Fibroblast of skin of left quadriceps (primary cell): ENCODE measurements around the gene AQP12A.
"Not testable (repeated sequence)": the region's sequence is repeated elsewhere in the genome, so short reads cannot be mapped to it uniquely, and the experiment has no call there.

Source experiments
- DNase-seq, 2 experiments: peaks; one replicate each; pipeline ENCODE4 v3.0.0-alpha.2; 2013; ENCODE audit warnings: low read depth in 2 of 2

Gene AQP12A

DNA sequence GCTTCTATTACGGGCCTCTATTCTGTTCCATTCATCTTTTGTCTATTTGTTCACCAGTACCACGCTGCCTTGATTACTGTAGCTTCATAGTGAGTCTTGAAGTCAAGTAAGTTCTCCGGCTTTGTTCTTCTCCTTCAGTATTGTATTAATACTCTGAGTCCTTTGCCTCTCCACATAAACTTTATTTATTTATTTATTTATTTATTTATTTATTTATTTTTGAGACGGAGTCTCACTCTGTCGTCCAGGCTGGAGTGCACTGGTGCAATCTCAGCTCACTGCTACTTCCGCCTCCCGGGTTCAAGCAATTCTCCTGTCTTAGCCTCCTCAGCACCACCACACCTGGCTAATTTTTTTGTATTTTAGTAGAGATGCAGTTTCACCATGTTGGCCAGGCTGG, 31.8 kb upstream of the AQP12A start:
- DNase-seq = not testable (repeated sequence)

DNA sequence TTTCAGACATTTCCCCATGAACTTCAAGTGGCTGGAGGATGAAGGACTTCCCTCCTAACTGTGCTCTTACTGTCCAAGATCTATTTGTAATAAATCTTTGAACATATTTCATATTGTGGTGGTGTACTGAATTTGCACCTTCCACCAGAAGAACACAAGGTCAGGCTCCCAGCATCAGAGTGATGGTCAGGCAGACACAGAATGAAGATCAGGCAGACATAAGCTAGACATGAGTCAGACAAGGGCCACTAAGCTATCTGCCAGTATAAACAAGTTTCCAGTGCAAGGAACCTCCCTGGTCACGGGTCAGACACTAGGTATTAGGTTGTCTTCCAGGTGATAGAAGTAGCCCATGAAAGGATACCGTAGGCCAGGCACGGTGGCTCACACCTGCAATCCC, 29.0 kb upstream of the AQP12A start:
- no peak for DNase-seq

GRCh38 chr2:240663546-240664190, 28.0 kb upstream of the AQP12A start:
- no peak for DNase-seq

DNA sequence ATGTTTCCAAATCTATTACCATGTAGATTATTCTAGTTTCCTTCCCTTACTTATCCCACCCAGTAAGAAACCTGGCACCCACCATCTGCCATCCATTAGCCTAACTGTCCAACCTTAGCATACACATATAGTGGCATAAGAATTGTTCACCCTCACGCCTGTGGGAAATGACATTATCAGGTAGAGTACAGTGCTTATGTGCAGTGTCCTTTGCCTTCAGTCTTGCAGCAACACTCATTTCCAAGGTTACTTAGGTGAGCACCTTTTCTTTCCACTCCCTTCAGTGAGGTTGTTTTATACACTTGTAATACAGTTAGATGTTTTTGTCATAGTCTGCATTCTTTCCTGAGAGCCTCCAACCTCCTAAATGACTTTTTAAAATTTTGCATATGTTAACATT, 27.0 kb upstream of the AQP12A start:
- DNase-seq = no peak

GRCh38 chr2:240670402-240670801, 21.3 kb upstream of the AQP12A start:
- no peak for DNase-seq

DNA sequence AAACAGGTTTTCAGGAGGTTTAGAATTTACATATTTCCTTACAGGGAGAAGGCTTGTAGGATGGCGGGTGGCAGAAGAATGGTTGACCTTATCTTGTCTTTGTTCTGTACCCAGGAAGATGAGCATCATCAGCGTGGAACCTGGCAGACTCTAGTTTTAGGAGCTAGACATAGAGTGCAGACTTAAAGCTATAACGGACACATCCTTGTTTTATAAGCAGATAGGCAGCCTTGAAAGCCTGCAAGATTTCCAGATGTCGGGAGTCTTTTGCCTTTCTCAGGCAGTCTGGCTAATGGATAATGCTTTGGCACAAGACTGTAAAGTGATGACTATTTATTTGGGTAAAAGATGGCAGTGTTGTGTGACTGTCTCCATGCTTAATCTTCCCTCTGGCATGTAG, 20.7 kb upstream of the AQP12A start:
- DNase-seq = no peak

DNA sequence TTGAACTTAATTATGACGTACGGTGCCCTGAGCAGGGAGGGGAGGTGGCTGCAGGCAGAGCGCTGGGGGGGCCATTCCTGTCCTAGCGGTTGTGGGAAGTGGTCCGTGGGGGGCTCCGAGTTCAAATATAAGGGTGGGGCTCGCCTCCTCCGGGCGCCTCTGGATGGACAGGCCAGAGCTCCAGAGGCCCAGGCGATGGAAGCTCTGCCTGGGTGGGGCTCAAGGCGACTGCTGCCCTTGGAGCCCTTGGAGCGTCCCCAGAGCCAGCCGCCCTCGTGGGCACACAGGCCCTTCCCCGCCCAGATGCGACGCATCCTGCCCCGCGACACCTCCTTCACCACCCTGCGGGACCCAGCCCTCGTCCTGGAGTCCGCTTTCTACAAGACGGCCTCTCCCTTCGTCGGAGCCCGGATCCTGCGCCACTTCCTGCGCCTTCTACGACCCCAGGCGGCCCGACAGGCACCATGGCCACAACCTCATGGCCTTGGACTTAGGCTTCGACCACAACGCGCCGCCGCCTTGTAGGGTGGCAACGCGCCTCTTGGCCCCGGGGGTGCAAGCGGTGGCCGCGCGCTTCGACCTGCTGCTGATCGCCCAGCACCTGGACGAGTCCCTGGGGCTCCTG, 19.5 kb upstream of the AQP12A start:
- DNase-seq = no peak

DNA sequence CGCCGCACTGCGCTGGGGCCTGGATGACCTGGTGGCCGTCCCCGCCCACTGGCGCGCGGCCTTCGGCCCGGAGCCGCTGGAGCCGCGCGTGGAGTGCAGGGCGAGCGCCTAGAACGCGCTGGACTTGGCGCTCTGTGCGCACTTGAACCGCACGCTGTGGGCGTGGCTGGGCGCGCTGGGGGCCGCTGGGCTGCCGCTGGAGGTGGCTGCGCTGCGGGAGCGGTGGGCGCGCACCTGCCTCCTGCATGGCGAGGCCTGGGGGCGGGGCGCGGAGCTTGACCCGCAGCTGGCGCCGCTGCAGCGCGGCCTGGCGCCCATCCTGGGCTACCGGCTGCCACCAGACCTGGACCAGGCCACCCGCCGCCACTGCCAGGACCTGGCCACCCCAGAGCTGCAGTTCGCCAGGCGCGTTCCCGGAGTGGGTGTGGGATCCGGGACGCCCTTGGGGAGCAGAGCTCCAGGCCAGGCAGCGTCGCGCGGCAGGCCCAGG, 18.9 kb upstream of the AQP12A start:
- no peak for DNase-seq

DNA sequence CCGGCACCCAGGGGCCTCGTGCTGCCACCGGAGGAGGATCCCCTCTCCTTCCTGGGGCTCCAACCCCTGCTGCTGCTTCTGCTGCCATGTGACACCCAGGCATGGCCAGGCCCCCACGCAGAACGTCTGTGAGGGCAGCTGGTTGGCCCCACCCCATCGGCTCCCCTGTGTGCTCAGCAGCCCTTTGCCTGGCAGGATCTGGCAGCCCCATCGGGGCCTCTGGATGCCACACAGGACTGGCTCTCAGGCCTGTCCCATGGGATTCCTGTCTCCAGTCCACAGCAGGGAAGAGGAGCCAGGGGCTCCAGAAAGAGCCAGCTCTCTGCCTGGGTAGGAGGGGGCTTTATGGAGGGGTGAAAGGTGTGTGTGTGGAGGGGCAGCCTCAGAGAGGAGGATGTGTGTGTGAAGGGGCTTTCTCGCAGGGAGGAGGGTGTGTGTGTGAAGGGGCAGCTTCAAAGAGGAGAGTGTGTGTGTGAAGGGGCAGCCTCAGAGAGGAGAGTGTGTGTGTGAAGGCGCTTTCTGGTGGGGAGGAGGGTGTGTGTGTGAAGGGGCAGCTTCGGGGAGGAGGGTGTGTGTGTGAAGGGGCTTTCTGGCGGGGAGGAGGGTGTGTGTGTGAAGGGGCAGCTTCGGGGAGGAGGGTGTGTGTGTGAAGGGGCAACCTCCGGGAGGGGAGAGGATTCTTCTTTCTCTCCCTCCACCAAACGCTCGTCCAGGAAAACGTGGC, 17.0 kb upstream of the AQP12A start:
- not testable (repeated sequence) for DNase-seq

DNA sequence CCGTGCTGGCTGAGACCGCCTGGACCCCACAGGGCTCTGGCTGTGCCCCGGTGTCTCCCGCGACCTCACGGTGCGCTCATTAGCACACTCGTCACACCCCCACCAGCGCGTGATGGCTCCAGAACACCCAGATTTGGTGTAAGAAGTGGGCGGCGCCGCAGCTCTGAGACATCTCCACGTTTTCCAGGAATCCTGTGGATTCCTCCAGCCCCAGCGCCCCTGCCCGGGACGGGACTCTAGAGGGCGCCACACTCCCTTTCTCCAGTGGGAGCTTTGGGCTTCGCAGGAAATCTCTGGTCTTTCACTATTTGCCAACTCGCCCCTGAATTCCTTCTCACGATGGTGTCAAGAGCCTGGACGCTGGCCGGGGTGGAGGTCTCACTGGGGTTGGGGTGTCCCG, 16.3 kb upstream of the AQP12A start:
- not testable (repeated sequence) for DNase-seq

- DNase-seq = not testable (repeated sequence)
These were observed 13.6 kb upstream of the AQP12A start for GRCh38 chr2:240678043-240678442.

GRCh38 chr2:240678909-240679308, 12.8 kb upstream of the AQP12A start:
- not testable (repeated sequence) for DNase-seq

DNA sequence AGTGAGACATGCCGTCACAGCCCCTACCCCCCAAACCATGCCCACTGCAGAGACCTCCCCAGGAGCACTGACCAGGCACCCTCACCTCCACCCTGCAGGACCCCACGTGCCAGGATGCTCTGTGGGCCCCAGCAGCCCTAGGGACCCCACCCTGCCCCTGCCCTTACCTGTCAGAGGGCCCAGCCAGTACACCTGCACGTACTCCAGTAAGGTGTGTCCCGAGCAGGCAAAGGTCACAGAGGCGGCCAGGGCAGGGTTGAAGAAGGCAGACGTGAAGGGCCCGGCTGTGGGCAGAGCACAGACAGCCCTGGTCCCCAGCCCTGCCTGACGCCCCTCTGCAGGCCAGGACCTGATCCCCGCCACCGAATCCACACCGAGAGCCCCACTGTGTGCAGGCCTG, 11.5 kb upstream of the AQP12A start:
- DNase-seq = not testable (repeated sequence)

- not testable (repeated sequence) for DNase-seq
These were observed 9.0 kb upstream of the AQP12A start, which contains the start of gene AQP12B for GRCh38 chr2:240682431-240683224. Gene AQP12B (minus strand): TSS chr2:240682885. CDS start chr2:240682837, 48 bp downstream.

DNA sequence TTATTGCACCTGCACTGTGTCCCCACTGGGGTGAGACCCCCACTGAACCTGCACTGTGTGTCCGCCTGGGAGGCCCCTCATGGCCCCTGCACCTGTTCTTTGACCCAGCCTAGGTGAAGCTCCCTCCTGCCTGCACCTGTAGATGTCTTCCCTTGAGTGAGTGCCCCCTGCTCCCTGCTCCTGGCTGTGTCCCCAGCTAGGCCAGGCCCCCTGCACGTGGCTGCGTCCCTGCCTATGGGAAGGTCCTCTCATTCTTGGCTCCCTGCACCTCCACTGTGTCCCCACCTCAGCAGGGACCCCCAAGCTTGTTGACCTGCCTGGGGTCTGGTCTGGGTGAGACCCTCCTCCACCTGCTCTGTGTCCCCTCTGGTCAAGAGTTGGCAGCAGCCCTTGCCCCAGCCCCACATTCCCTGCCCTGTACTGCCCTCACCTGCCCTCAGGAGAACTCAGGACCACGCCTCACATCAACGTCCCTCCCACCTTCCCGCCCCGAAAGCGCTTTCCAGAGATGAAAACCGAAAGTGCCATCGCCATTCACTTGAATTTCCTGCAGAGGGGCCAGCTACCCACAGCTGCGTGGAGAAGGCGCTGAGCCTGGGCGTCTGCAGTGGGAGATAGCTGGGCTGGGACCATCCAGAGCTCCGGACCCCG, 8.2 kb upstream of the AQP12A start:
- not testable (repeated sequence) for DNase-seq

DNA sequence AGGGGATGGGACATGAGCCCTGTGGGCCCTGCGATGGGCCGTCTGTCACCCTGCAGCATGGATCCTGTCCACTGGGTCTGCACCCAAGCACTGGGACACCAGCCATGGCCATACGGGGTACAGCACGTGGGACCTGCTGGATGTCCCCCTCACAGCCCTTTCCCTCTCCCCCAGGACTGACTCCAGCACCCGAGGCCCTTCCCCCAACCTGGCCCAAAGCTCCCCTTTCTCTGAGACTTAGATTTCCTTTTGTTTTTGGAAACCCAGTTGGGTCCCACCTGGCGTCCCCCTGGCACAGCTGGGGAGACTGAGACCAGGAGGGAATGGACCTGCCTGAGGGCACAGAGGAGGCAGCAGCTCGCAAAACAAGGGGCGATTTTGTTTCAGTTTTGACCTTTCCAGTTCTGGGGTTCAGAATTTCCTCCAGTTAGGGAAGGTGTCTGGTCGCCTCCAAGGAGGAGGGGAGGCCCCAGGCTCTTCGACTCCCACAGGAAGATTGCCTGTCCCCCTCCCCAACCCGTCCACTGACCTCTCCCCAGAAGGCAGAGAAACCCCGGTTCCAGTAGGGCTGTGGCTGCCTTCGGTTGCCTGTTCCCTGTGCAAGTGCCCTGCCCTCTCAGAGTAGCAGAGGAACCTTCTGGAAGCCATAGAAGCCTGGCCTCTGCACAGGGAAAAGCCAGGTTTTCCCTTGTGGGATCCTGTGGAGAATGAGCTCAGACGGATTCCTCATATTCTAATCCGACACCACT, 7.5 kb upstream of the AQP12A start:
- not testable (repeated sequence) for DNase-seq

DNA sequence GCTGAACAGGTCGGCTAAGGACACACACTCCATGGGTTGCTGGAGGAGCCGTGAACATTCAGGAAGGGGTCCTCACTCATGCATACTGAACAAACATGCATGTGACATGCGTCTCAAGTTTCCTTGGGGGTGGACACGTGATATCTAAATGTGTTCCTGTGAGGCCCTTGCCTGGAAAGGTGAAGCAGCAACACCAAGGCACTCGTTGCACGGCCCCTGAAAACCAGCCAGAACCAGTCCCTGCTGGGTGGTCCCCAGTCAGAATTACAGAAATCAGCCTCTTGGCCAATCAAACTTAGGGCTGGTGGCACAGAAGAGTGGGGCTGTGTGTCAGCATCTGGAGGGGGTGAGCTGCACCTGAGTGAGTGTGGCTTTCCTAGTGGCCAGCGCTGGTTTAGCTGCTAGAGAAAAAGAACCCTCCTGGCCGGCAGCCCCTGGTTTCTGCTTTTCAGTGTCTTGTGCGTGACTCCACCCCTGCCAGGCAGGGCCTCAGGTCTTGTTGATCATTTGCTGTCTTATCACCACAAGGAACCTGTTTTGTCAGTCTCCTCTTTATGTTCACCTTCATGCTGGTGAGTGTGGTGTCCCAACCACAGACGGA, 5.8 kb upstream of the AQP12A start:
- DNase-seq = no peak

- no peak for DNase-seq
These were observed 5.2 kb upstream of the AQP12A start for GRCh38 chr2:240686460-240686859.

DNA sequence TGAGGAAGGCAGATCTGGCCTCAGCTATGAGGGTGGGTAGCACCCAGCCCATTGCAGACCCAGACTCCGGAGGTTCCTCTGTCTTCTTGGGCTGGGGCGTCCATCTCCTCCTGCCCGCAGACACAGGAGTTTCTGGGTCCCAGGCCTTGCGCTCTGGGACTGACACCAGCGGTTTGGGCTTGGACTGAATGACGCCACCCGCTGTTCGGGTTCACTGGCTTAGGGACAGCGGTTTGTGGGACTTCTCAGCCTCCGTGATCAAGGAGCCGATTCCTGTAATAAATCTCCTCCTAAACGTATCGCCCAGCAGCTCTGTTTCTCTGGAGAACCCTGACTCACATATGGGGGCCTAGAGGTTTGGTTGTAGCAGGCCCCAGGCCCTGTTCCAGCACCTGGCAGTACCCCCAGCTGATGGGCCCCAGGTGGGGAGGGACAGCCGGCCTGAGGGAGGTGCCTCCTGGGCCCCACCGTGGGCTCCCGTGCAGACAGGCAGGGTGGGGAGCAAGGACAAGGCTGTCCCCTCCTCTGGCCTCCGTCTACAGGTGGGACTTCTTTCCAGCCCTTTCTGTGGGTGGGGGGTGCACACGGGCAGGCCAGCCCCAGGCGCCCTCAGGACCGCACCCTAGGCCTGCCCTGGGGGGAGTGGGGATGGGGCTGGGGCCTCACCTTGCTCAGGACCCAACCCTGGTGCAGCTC, 4.5 kb upstream of the AQP12A start:
- no peak for DNase-seq
